Stimulated activated CD4-positive, alpha-beta T cell treated with anti-CD3 and anti-CD28 coated beads, Interleukin-12 subunit alpha, Interleukin-12 subunit beta, amount 100 ng/mL, for 4 hours (primary cell): ENCODE results near the gene NHSL2.

Experiments used
- DNase-seq: peaks from one replicate; pipeline ENCODE4 v3.0.0-alpha.2; 2020

Gene NHSL2

GRCh38 chrX:72114807-72115206 is 204.2 kb downstream of the NHSL2 start:
- no peak for DNase-seq

- no peak for DNase-seq
These were observed 204.7 kb downstream of the NHSL2 start for GRCh38 chrX:72115380-72115779.

- no peak for DNase-seq
These were observed 207.1 kb downstream of the NHSL2 start for GRCh38 chrX:72117636-72118210.

GRCh38 chrX:72120837-72121236 is 210.2 kb downstream of the NHSL2 start:
- no peak for DNase-seq

GRCh38 chrX:72121383-72121782 is 210.7 kb downstream of the NHSL2 start:
- DNase-seq: peak; percentile 8

GRCh38 chrX:72122621-72123337 is 212.1 kb downstream of the NHSL2 start:
- no peak for DNase-seq

- DNase-seq: no peak
These were observed 213.0 kb downstream of the NHSL2 start for GRCh38 chrX:72123471-72124185.

- no peak for DNase-seq
These were observed 214.0 kb downstream of the NHSL2 start for GRCh38 chrX:72124540-72125201.

GRCh38 chrX:72125331-72126047 is 214.8 kb downstream of the NHSL2 start:
- no peak for DNase-seq

GRCh38 chrX:72126048-72126415 is 215.4 kb downstream of the NHSL2 start:
- no peak for DNase-seq

- peak; percentile 79 for DNase-seq
These were observed 216.0 kb downstream of the NHSL2 start for GRCh38 chrX:72126539-72127140.

- no peak for DNase-seq
These were observed 216.7 kb downstream of the NHSL2 start for GRCh38 chrX:72127332-72127731.

GRCh38 chrX:72128183-72128834 is 217.7 kb downstream of the NHSL2 start:
- DNase-seq: no peak

- DNase-seq: peak; percentile 17
These were observed 218.2 kb downstream of the NHSL2 start for GRCh38 chrX:72128881-72129280.

- DNase-seq: no peak
These were observed 219.0 kb downstream of the NHSL2 start for GRCh38 chrX:72129661-72130060.

- DNase-seq: no peak
These were observed 219.6 kb downstream of the NHSL2 start for GRCh38 chrX:72130156-72130761.

GRCh38 chrX:72130762-72131250 is 220.2 kb downstream of the NHSL2 start:
- no peak for DNase-seq

GRCh38 chrX:72131317-72132294 is 221.0 kb downstream of the NHSL2 start, which contains the start of gene RTL5:
RTL5 (minus strand) TSS chrX:72131915.
- DNase-seq: peak; percentile 40

GRCh38 chrX:72132456-72132855 is 221.8 kb downstream of the NHSL2 start:
- no peak for DNase-seq
